GM18861 (cell line): ENCODE results near the gene ZNF768.
A peak's percentile ranks its signal among the peaks of the same experiment; 100 is the strongest.
"Not testable (repeated sequence)": the region's sequence is repeated elsewhere in the genome, so short reads cannot be mapped to it uniquely, and the experiment has no call there.

Source experiments
- ATAC-seq: cut with Tn5 transposase; IDR thresholded peaks from one replicate; pipeline ENCODE4 v1.9.1; 2021; ENCODE audit not compliant: unreplicated experiment

ZNF768 gene

DNA sequence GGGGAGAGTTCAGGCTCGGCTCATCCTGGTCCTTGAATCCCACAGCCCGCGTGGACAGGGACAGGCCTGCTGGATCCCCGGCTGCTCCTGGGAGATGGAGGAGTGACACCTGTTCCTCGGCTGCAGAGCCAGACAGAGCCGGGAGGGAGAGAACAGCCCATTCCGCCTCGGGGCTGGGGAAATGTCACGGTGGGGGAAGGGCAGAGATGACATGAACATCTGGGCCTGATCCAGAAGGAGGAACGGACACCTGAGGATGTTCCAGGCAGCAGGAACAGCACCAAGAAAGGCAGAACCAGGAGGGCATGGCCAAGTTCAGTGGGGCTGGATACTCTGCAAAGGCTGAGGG, 29.7 kb upstream of the ZNF768 start:
- ATAC-seq: no peak

DNA sequence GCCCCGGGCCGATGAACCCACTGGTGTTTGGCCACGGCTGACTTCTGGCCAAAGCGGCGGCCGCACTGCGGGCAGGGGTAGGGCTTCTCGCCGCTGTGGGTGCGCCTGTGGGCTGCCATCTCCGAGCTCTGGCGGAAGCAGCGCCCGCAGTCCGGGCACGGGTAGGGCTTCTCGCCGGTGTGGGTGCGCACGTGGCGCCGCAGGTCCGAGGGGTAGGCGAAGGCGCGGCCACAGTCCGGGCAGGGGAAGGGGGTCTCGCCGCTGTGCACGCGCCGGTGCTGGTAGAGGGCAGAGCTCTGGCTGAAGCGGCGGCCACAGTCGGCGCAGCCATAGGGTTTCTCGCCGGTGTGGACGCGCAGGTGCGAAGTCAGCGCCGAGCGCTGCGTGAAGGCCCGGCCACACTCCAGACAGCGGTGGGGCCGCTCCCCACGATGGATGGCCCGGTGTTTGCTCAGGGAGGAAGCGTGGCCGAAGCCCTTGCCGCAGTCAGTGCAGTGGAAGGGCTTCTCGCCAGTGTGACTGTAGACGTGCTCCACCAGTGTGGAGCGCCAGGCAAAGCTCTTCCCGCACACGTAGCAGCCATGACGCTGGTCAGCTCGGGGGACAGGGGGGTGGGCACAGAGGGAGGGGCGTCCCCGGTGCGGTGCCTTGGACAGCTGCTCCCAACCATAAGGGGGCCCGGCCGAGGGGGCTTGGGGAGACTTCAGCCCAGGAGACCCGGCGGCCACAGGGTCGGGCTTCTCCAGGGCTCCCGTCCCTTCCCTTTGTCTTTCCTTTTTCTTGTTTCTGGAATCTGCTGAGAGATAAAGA, 29.2 kb upstream of the ZNF768 start:
- ATAC-seq: no peak

DNA sequence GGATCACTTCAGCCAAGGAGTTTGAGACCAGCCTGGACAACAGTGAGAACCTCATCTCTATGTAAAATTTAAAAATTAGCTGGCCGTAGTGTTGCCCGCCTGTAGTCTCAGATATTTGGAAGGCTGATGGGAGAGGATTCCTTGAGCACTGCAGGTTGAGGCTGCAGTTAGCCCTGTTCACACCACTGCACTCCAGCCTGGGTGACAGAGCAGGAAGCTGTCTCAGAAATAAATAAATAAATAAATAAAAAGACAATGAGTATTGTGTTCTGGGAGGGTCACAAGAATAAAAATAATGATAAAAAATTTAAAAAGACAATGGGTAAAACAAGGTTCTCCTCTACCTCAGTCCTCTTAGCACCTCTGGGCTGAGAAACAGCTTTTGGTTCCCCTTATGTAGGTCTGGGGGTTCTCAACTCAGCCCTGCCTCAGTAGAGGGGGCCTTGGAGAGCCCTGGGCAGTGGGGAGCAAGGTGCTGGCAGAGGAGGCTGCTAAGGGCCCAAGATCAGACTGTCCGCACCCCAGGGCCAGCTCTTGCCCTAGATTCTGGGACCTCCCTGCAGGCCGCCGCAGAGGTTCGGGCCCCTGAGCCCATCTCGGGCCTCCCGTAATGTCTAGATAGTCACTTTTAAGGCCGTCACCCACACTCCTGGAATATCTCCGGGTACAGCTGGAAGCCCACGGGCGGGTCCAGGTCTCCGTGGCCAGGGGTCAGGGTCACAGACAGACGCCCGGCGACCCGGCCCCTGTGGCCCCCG, 28.4 kb upstream of the ZNF768 start:
- ATAC-seq: no peak

DNA sequence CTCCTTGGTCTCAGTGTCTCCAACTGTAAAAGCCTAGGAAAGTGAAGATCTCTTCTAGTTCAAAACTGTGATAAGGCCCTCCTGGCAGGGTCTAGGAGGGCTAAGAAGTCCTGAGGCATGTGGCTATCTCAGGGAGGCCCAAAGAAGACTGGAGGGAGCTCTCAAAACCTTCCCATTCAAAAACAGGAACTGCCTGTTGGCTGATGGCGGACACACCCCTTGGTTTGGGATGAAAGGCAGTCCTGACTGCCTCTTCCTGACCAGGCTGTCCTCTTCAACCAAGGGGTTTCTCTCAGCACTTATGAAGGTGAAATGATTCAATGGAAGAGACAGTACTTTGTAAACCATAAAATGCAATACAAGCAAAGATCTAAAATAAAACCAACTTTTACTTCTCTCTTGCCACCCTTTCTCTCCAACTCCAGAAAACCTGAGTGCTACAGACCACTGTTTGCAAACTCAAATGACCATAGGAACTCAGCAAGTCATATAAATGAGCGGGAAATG, 27.1 kb upstream of the ZNF768 start:
- ATAC-seq: no peak

- no peak for ATAC-seq
Observed at GRCh38 chr16:30552956-30553355, 26.6 kb upstream of the ZNF768 start.

DNA sequence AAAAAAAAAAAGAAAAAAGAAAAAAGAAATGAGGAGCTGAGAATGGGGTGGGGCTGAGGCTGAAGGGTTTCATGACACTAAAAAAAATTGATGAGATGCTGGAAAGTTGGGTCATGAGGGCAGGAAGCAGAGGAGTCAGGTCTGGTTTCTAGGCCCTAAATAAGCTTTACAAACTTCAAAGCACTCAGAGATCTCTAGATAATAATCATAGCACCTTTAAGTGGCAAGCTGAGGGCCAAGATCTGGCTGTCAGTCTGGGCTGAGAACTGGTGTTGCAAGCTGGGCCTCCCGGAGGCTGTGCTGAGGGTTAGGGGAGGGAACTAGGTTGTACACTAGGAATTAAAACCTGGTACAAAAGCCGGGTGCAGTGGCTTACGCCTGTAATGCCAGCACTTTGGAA, 25.4 kb upstream of the ZNF768 start:
- no peak for ATAC-seq

DNA sequence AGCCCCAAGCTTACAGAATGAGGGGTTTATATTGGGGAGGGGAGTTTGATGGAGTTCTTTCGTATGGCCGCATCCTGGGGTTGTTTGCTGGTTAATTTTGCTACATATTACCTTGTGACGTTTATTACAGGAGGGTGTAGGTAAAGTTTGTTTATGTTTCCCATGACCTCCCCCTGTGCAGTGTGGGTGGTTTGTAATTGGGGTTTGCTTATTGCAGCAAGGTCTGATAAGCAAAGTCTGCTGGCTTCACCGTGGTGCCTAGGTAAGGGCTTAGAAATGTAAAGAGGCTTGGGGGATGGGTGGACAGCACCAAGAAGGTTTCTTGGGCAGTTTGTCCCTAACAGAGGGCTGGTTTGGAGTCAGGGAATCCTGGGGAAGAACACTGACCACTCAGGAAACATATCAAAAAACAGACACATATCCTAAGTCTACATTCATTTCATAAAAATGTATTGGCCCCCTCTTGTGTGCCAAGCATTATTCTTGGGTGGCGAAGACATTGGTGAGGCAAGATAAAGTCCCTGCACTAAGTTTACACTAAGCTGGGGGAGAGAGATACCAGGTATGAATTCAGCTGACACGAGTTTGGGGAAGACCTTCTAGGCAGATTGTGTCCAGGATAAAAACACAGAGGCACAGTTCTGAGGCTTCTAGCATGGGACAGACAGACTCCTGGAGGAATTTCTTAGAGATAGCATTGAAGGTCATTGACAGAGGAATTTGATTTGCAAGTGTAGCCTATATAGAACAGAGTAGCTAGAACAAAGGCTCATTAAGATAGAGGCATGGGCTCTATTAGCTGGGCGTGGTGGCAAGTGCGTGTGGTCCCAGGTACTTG, 22.3 kb upstream of the ZNF768 start:
- no peak for ATAC-seq

DNA sequence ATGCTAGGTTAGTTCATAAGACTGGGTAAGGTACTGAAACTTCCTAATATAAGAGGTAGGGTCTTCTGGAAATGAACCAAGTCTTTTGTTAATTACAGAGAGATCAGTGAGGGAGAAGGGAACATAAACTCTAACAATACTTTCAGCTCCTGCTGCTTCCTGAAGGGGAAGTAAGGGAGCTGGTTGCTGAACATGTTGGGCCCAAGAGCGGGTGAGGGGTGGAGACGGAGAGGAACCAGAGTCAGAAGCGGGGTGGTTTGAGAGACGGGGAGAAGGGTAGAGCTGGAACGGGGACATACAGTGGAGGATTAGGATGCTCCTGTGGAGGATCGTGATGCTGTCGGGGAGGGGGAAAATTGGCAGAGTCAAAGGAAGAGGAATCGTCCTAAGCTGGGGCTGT, 19.7 kb upstream of the ZNF768 start:
- no peak for ATAC-seq

GRCh38 chr16:30543067-30543466, 16.7 kb upstream of the ZNF768 start:
- ATAC-seq: no peak

GRCh38 chr16:30541502-30542329, 15.3 kb upstream of the ZNF768 start:
- no peak for ATAC-seq

DNA sequence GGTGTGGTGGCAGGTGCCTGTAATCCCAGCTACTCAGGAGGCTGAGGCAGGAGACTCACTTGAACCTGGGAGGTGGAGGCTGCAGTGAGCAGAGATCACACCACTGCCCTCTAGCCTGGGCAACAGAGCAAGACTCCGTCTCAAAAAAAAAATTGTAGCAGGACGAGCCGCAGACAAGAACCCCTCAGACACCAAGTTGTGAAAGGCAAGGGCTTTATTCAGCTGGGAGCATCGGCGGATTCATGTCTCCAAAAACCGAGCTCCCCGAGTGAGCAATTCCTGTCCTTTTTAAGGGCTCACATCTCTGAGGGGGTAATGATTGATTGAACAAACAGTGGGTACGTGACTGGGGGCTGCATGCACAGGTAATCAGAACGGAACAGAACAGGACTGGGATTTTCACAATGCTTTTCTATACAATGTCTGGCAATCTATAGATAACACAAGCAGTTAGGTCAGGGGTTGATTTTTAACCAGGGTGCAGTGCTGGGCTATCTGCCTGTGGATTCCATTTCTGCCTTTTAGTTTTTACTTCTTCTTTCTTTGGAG, 14.6 kb upstream of the ZNF768 start:
- ATAC-seq: not testable (repeated sequence)

- ATAC-seq: not testable (repeated sequence)
Observed at GRCh38 chr16:30539986-30540526, 13.7 kb upstream of the ZNF768 start.

- ATAC-seq: no peak
Observed at GRCh38 chr16:30539000-30539964, 12.9 kb upstream of the ZNF768 start.

DNA sequence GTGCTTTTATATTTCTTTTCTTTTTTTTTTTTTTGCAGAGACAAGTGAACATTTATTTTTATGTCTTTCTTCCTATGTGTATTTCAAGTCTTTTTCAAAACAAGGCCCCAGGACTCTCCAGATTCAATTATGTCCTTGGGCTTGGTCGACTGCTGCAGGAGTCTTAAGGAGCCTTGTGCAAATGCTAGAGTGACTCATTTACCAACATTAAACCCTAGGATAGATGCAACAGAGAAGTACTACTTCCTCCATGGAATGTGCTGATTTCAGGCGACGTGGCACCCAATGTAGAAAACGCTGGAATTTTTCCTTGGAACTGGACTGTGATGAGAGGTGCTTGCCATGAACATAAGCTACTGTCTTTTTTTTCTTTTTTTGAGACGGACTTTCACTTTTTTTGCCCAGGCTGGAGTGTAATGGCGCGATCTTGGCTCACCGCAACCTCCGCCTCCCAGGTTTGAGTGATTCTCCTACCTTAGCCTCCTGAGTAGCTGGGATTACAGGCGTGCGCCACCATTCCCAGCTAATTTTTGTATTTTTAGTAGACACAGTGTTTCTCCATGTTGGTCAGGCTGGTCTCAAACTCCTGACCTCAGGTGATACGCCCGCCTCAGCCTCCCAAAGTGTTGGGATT, 10.1 kb upstream of the ZNF768 start:
- not testable (repeated sequence) for ATAC-seq

DNA sequence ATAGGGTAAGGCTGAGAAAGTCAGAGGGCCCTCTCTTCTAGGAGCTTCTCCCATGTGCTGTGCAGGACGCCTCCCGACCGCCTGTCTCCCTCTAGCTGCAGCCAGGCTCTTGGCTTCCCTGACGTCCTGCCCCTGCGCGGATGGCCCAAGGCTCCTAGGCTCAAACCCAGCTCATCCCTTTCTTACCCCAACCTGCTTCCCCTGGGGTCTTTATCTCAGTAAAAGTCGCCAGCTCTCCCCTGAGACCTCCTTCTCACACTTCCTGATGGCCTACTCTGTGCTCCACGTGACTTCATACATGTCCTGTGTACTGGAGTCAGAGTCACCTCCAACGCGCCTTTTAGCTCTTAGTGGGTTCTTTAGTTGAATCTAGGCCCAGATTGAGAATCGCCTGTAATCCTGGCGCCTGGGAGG, 9.4 kb upstream of the ZNF768 start:
- peak; percentile 32 for ATAC-seq

DNA sequence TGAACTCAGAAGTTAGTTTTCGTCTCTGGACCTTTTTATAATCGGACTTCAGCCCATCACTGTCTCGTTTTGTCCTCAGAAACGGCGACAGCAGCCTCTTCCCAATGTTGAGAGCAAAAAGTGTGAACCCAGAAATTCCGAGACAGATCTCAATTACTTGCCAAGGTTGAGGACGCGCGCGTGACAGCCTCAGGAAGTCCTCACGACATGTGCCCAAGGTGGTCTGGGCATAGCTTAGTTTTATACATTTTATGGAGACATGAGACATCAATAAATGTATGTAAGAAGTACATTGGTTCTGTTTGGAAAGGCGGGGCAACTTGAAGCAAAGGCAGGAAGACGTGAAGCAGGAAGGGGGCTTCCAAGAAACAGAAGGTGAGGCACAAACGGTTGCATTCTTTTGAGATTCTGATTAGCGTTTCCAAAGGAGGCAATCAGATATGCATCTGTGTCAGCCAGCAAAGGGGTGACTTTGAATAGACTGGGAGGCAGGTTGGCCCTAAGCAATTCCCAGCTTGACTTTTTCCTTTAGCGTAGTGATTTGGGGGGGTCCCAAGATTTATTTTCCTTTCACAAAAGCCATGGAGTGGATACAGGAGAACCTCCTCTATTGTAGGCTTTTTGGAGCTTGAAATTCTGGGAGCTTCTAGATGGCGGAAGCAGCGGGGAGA, 8.9 kb upstream of the ZNF768 start:
- no peak for ATAC-seq

- peak; percentile 51 for ATAC-seq
Observed at GRCh38 chr16:30534368-30535105, 8.2 kb upstream of the ZNF768 start, which contains the start of gene ZNF747. ZNF747 (minus strand) TSS chr16:30534858; CDS start chr16:30534679, 179 bp downstream.
